HG03442 (cell line): Measurements from ENCODE around the gene RCBTB2.

ENCODE experiments used
- ATAC-seq: cut with Tn5 transposase; IDR thresholded peaks from one replicate; pipeline ENCODE4 v1.9.1; 2021; ENCODE audit warnings: mild to moderate bottlenecking, moderate library complexity; ENCODE audit not compliant: unreplicated experiment

RCBTB2 gene

GRCh38 chr13:48564056-48564455 lies 31.2 kb upstream of the RCBTB2 start:
- ATAC-seq: no peak

DNA sequence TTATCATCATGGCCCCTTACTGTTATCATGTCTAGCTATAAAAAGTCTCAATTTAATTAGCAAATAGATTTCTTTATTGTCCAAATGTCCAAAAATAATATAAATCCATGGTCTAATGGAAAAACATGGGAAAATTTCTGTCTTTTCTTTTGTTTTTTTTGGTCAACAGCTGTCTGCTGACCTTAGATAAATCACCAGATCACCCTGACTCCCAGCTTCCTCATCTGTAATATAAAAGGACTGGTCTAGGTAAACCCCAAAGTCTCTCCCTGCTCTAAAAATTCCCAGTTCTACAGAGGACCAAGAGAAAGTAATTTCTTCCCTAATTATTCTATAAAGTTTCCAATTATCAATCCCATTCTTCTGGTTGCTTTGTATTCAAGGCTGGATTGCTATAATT lies 30.7 kb upstream of the RCBTB2 start:
- ATAC-seq: no peak

DNA sequence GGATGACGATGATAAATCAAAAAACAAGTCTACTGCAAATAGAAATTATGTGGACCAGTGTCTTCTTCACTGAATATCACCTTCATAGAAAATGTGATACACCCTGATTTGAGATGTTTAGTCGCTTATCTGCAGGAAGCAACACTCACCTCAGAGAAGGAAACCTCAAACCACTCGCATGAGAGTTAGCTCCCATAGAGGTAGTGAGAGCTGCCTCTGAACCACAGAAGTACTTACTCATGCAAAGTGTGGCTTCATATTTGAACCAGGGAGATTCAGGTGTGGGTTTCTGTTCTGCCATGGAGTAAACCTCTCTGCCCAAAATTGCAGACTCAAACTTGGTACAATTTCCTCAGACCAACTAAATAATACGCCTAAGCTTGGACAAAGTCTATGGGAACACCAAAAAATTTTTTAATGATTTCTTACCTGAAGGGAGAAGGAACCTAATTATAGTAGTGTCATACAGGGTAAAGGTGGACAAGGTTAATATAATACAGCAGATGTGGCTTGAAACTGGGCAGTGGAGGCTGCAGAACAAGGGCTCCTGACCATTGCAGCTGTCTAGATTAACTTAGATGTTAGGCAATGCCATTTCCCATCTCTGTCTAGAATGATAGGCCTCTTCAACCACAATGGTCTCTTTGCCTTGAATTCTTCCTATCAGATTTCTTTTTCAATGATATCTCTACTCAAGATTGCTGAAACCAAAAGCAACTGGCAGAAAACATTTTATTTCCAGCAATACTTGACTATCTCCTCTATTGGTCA lies 29.6 kb upstream of the RCBTB2 start:
- peak; percentile 97 for ATAC-seq

DNA sequence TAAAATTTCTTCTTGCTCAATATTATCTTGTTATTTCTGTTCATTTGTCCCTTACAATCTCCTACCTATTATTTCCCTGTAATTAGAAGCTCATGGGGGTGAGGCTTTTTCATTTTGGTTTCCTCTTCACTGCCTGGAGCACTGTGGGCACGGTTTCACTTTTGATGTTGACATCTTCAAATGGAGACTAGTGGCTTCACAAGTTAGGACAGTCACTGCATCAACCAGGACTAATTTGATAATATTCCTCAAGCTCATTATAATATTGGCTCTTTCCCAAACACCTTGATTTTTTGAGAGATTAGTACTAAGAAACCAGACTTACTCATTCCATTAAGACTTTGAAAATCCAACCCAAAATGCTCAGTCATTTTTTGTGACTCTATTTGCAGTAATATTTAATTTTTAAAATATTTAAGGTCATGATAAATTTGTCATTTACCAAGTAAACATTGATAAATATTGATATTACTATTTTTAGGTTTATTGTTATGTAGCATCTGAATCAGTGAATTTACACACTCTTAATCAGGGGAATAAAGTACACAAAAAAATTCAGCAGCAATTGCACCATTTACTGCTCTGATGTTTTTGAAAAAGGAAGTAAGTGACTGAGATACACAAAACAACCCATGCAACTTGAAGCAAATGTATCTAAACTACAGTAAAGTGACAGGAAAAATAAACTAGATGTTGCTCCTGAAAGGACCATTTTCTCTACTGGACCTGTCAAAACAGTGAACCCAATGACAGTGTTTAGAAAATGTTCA lies 28.8 kb upstream of the RCBTB2 start:
- no peak for ATAC-seq

- no peak for ATAC-seq
These were observed 27.9 kb upstream of the RCBTB2 start for GRCh38 chr13:48560657-48561337.

DNA sequence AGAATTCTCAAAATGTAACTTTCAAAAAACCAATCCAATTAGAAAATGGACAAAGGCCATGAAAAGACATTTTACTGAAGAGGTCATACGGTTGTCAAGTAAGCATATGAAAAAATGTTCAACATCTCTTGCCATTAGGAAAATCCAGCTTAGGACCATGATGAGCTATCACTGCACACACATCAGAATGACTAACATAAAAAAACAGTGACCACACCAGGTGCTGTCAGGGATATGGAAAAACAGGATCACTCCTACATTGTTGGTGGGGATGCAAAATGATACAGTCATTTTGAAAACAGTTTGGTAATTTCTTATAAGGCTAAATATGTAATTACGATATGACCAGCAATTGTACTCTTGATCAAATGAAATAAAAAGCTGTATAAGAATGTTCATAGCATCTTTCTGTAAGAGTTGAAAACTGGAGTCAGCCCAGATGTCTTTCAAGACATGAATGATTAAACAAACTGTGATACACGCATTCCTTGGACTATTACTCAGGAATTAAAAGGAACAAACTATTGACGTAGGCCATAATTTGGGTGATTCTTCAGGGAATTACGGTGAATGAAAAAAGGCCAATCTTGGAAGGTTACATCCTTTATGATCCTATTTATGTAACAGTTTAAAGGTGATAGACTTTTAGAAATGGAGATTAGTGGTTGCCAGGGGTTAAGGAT lies 26.9 kb upstream of the RCBTB2 start:
- no peak for ATAC-seq

- no peak for ATAC-seq
These were observed 23.9 kb upstream of the RCBTB2 start for GRCh38 chr13:48556817-48557216.

GRCh38 chr13:48555441-48555840 lies 22.6 kb upstream of the RCBTB2 start:
- no peak for ATAC-seq

GRCh38 chr13:48551329-48551728 lies 18.4 kb upstream of the RCBTB2 start:
- no peak for ATAC-seq

GRCh38 chr13:48549658-48550057 lies 16.8 kb upstream of the RCBTB2 start:
- no peak for ATAC-seq

- no peak for ATAC-seq
These were observed 14.8 kb upstream of the RCBTB2 start for GRCh38 chr13:48547663-48548092.

GRCh38 chr13:48545608-48546007 lies 12.7 kb upstream of the RCBTB2 start:
- ATAC-seq: no peak

- ATAC-seq: peak; percentile 52
These were observed 9.9 kb upstream of the RCBTB2 start for GRCh38 chr13:48542581-48543341.

DNA sequence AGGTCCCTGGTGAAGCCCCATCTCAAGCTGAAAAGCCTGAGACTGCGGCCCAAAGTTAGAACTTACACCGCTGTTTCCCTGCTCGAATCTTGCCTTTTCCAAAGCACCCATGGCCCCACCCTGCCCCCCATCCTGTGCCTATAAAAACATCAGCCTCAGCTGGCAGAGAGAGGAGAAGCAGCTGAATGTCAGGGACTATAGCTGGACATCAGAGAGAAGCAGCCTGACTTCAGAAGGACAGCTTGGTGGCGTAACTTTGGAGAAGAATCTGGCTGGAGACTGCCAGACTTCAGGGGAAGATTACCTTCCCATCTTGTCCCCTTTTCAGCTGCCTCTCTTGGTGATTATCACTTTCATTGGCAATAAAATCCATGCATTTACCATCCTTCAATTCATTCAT lies 9.3 kb upstream of the RCBTB2 start:
- ATAC-seq: no peak

DNA sequence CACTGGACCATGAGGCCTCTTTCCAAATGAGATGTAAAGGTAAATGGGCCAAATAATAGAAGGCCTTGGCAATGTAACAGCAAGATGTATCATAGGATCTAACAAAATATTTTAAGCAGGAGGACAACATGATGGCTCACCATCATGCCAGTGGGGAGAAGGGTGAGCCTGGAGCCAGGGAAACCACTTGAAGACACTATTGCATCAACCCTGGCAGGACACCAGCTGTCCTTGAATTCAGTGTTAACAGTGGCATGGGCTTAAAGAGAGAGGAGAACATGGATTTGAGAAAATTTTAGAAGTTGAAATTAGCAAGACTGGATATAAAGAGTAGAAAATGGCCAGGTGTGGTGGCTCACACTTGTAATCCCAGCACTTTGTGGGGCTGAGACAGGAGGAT lies 6.7 kb upstream of the RCBTB2 start:
- ATAC-seq: no peak

DNA sequence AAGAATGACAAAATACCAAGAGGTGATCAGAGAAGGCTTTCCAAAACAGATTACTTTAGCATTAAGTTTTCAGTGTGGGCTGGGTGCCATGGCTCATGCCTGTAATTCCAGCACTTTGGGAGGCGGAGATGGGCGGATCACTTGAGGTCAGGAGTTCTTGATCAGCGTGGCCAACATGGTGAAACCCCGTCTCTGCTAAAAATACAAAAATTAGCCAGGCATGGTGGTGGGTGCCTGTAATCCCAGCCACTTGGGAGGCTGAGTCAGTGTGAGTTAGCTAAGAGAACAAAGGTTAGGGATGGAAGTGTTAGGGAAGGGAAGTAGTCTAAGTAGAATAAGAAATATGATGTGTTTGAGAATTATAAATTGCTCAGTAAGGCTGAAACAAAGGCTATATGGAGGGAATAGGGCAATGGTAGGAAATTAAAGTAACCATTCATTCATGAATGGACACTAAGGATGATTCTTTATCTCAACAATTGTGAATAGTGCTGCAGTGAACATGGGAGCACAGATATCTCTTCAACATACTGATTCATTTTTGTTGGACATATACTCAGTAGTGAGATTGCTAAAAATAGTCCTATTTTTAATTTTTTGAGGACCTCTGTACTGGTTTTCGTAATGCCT lies 3.9 kb upstream of the RCBTB2 start:
- ATAC-seq: no peak

- no peak for ATAC-seq
These were observed 2.9 kb upstream of the RCBTB2 start for GRCh38 chr13:48535766-48536165.

GRCh38 chr13:48534911-48535501 lies 2.1 kb upstream of the RCBTB2 start:
- ATAC-seq: no peak

DNA sequence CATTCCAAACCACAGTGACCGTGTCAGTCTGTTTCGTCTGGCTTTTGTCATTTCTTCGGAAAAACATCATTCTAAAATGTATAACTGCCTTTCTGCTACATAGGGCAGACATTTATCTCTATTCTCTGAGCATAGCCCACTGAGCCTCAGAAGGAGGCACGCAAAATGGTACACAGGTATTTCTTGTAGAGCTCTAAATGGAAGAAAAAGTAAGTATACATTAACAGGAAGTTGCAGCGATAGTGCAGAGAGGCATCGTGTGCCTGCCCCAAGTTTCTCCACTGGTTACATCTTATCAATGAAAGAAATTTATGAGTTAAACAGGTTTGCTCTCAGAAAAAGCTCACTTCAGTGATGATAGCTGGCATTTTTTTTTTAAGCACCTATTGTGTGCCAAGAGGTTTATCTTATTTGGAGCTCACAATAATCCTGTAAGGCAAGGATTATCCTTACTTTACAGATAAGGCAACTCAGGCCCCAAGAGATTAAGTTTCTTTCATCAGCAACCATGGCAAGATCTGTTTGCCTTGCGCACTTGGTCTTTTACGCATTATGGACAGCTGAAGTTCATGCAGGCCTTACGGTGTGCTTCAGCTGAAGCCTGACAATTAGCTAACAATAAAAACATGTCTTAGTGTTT lies 1.2 kb upstream of the RCBTB2 start:
- ATAC-seq: no peak
